K562 (cell line): ENCODE results near the gene SLC66A3. TPM values are rescaled to one million over a fixed set of nuclear protein-coding genes. Genes with fewer than 3 reads are reported as not detected.

Experiments used
- ARNT ChIP-seq, 2 experiments: fragments of 450-650 bp; IDR thresholded peaks; 2 replicates each; pipeline ENCODE4 v1.6.1; 2016; ENCODE audit warnings: mild to moderate bottlenecking in 1 of 2
- C11orf30 ChIP-seq: fragments of 450-650 bp; IDR thresholded peaks from 2 replicates; pipeline ENCODE4 v1.6.1; 2016; ENCODE audit warnings: low read depth, mild to moderate bottlenecking
- DPF2 ChIP-seq: fragments of 450-650 bp; IDR thresholded peaks from 2 replicates; pipeline ENCODE4 v1.6.1; 2016
- FOXJ2 ChIP-seq: fragments of 200-800 bp; sonication (Bioruptor generic); IDR thresholded peaks from 2 replicates; pipeline ENCODE4 v1.6.1; 2016; ENCODE audit warnings: missing genetic modification characterization, missing compliant biosample characterization
- HMG20B ChIP-seq: fragments of 250-450 bp; sonication (Bioruptor Pico); IDR thresholded peaks from 2 replicates; pipeline ENCODE4 v1.5.0; 2021; ENCODE audit warnings: mild to moderate bottlenecking
- KLF13 ChIP-seq: fragments of 450-650 bp; IDR thresholded peaks from 2 replicates; pipeline ENCODE4 v1.6.1; 2016; ENCODE audit warnings: missing genetic modification characterization, low read depth, mild to moderate bottlenecking, missing compliant biosample characterization, moderate library complexity, borderline replicate concordance
- MAFF ChIP-seq: IDR thresholded peaks from 2 replicates; pipeline ENCODE4 v1.6.1; 2012; ENCODE audit warnings: low read length, improper control_type of control experiment
- SP2 ChIP-seq: IDR thresholded peaks from 2 replicates; pipeline ENCODE4 v1.6.1; 2011; ENCODE audit warnings: mild to moderate bottlenecking, low read depth, low read length, moderate library complexity; ENCODE audit not compliant: poor library complexity, severe bottlenecking; ENCODE audit errors: extremely low read depth
- YY1 ChIP-seq, 3 experiments: IDR thresholded peaks; 2 replicates each; pipeline ENCODE4 v1.6.1; 2011; ENCODE audit warnings: low read length in 2 of 3, mild to moderate bottlenecking in 2 of 3, moderate library complexity in 2 of 3, borderline replicate concordance in 1 of 3, control low read depth in 1 of 3, low read depth in 1 of 3; ENCODE audit not compliant: insufficient read depth in 3 of 3, insufficient replicate concordance in 2 of 3, control insufficient read depth in 1 of 3, insufficient read length in 1 of 3; ENCODE audit errors: extremely low read depth in 1 of 3
- ZNF140 ChIP-seq: fragments of 250-450 bp; sonication (Bioruptor Pico); IDR thresholded peaks from 2 replicates; pipeline ENCODE4 v1.8.0; 2021; ENCODE audit warnings: moderate library complexity, mild to moderate bottlenecking, inconsistent platforms
- polyA plus RNA-seq, 8 experiments: library from polyadenylated mRNA; depleted of rRNA in 4 of 8; stranded (reverse) in 5 of 8; unstranded in 3 of 8; fragments of >200 nt; fragmentation: Nextera tagmentation in 2 of 8; fragmentation: Illumina TruSeq in 1 of 8; extraction: Ambion mirVana in 2 of 8; extraction: Trizol in 1 of 8; gene quantifications; 2 replicates each; pipeline versions ENCODE4 v1.2.1 to v1.2.3, GENCODE V29; 2011 to 2014; ENCODE audit warnings: inconsistent platforms in 1 of 8, missing spikeins in 1 of 8
- total RNA-seq, 7 experiments: library from RNA; depleted of rRNA in 6 of 7; stranded (reverse); fragments of >200 nt in 6 of 7; fragmentation: Illumina TruSeq in 2 of 7; extraction: Trizol in 2 of 7; gene quantifications; 2 replicates each; pipeline versions ENCODE4 v1.2.1 to v1.2.3, GENCODE V29; 2011 to 2021; ENCODE audit warnings: low replicate concordance in 1 of 7
- TF ChIP-seq, protein P1 (sequence below), 2 experiments: fragments of 450-650 bp; formaldehyde crosslinking in 1 of 2; IDR thresholded peaks; 2 replicates each; pipeline versions ENCODE4 v1.4.0 to v1.6.1; 2014 to 2020; ENCODE audit warnings: mild to moderate bottlenecking in 2 of 2, borderline replicate concordance in 1 of 2, low read depth in 1 of 2
- TF ChIP-seq, protein P2 (sequence below): fragments of 450-650 bp; IDR thresholded peaks from 2 replicates; pipeline ENCODE4 v1.6.1; 2017; ENCODE audit warnings: mild to moderate bottlenecking, moderate library complexity
- TF ChIP-seq, protein P3 (sequence below): IDR thresholded peaks from 3 replicates; pipeline ENCODE4 v1.6.1; 2011; ENCODE audit warnings: borderline replicate concordance, mild to moderate bottlenecking, moderate library complexity; ENCODE audit not compliant: insufficient read length; ENCODE audit errors: extremely low read depth
- TF ChIP-seq, protein P4 (sequence below): fragments of 450-650 bp; conservative IDR thresholded peaks from 2 replicates; pipeline ENCODE4 v1.6.1; 2016; ENCODE audit warnings: missing genetic modification characterization, low read depth, mild to moderate bottlenecking, missing compliant biosample characterization, moderate library complexity

The SLC66A3 gene
- total and polyA plus RNA-seq, 9 of the 15 experiments (the other 6 are each of a cell fraction or from before 2014, with no cell fraction given): 2.8 to 30.0 (median 9.1) TPM

DNA sequence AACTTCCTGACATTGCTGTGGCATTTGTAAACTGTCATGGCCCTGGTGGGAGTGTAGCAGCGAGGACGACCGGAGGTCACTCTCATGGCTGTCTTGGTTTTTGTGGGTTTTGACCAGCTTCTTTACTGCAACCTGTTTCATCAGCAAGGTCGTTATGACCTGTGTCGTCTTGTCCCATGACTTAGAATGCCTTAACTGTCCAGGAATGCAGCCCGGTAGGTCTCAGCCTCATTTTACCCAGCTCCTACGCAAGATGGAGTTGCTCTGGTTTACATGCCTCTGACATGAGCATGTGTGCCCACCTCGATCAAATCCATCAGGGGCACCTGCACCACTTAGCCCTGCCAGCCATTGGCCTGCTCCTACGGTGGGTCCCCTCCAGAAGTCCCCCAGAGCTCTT, 32.9 kb upstream of the SLC66A3 start (continued):
- TF ChIP-seq ZNF140 (CRISPR knock-in tag) (no peak), ARNT (IDR thresholded peaks at IDR 0.05) (no peak), KLF13 (tag) (no peak), DPF2 (no peak), HMG20B (CRISPR knock-in tag) (no peak), YY1 (IDR thresholded peaks at IDR 0.05; ENCODE audit: borderline replicate concordance in 1 of 3, control insufficient read depth in 1 of 3, extremely low read depth in 1 of 3, insufficient read depth in 3 of 3, insufficient read length in 1 of 3, insufficient replicate concordance in 2 of 3, low read depth in 1 of 3, low read length in 2 of 3) (no peak), C11orf30 (no peak), SP2 (no peak), FOXJ2 (tag) (no peak), MAFF (no peak)
- TF ChIP-seq, protein P1, sequence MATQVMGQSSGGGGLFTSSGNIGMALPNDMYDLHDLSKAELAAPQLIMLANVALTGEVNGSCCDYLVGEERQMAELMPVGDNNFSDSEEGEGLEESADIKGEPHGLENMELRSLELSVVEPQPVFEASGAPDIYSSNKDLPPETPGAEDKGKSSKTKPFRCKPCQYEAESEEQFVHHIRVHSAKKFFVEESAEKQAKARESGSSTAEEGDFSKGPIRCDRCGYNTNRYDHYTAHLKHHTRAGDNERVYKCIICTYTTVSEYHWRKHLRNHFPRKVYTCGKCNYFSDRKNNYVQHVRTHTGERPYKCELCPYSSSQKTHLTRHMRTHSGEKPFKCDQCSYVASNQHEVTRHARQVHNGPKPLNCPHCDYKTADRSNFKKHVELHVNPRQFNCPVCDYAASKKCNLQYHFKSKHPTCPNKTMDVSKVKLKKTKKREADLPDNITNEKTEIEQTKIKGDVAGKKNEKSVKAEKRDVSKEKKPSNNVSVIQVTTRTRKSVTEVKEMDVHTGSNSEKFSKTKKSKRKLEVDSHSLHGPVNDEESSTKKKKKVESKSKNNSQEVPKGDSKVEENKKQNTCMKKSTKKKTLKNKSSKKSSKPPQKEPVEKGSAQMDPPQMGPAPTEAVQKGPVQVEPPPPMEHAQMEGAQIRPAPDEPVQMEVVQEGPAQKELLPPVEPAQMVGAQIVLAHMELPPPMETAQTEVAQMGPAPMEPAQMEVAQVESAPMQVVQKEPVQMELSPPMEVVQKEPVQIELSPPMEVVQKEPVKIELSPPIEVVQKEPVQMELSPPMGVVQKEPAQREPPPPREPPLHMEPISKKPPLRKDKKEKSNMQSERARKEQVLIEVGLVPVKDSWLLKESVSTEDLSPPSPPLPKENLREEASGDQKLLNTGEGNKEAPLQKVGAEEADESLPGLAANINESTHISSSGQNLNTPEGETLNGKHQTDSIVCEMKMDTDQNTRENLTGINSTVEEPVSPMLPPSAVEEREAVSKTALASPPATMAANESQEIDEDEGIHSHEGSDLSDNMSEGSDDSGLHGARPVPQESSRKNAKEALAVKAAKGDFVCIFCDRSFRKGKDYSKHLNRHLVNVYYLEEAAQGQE (IDR thresholded peaks at IDR 0.05; ENCODE audit: borderline replicate concordance): no peak
- TF ChIP-seq, protein P1 (CRISPR knock-in tag; IDR thresholded peaks at IDR 0.05; ENCODE audit: low read depth): no peak
- TF ChIP-seq, protein P2, sequence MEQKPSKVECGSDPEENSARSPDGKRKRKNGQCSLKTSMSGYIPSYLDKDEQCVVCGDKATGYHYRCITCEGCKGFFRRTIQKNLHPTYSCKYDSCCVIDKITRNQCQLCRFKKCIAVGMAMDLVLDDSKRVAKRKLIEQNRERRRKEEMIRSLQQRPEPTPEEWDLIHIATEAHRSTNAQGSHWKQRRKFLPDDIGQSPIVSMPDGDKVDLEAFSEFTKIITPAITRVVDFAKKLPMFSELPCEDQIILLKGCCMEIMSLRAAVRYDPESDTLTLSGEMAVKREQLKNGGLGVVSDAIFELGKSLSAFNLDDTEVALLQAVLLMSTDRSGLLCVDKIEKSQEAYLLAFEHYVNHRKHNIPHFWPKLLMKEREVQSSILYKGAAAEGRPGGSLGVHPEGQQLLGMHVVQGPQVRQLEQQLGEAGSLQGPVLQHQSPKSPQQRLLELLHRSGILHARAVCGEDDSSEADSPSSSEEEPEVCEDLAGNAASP: no peak
- TF ChIP-seq, protein P3, sequence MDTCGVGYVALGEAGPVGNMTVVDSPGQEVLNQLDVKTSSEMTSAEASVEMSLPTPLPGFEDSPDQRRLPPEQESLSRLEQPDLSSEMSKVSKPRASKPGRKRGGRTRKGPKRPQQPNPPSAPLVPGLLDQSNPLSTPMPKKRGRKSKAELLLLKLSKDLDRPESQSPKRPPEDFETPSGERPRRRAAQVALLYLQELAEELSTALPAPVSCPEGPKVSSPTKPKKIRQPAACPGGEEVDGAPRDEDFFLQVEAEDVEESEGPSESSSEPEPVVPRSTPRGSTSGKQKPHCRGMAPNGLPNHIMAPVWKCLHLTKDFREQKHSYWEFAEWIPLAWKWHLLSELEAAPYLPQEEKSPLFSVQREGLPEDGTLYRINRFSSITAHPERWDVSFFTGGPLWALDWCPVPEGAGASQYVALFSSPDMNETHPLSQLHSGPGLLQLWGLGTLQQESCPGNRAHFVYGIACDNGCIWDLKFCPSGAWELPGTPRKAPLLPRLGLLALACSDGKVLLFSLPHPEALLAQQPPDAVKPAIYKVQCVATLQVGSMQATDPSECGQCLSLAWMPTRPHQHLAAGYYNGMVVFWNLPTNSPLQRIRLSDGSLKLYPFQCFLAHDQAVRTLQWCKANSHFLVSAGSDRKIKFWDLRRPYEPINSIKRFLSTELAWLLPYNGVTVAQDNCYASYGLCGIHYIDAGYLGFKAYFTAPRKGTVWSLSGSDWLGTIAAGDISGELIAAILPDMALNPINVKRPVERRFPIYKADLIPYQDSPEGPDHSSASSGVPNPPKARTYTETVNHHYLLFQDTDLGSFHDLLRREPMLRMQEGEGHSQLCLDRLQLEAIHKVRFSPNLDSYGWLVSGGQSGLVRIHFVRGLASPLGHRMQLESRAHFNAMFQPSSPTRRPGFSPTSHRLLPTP: no peak
- TF ChIP-seq, protein P4, sequence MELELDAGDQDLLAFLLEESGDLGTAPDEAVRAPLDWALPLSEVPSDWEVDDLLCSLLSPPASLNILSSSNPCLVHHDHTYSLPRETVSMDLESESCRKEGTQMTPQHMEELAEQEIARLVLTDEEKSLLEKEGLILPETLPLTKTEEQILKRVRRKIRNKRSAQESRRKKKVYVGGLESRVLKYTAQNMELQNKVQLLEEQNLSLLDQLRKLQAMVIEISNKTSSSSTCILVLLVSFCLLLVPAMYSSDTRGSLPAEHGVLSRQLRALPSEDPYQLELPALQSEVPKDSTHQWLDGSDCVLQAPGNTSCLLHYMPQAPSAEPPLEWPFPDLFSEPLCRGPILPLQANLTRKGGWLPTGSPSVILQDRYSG (tag): no peak
